ENCODE data around the gene TBCK. TPM values are rescaled to one million over a fixed set of nuclear protein-coding genes. Genes with fewer than 3 reads are reported as not detected.

TBCK gene
- total RNA-seq, 1 donor from 2014 or later: 28.2 TPM

GRCh38 chr4:106022454-106022853, 293.6 kb downstream of the TBCK start:
- Mint-ChIP-seq H3K4me3 (ENCODE audit: unreplicated experiment) (no peak overlapping the region), H3K27ac (ENCODE audit: unreplicated experiment) (no peak overlapping the region), H3K9me3 (ENCODE audit: low read depth) (no peaks in the 10 kb centered on the region), H3K4me1 (ENCODE audit: low read depth) (peaks cover 3% of the 10 kb centered on the region), H3K27me3 (ENCODE audit: low read depth) (peaks cover 2% of the 10 kb centered on the region), H3K36me3 (ENCODE audit: low read depth) (peaks cover 3% of the 10 kb centered on the region)
- no peak for TF ChIP-seq CTCF (IDR thresholded peaks at IDR 0.05)
- DNase-seq (ENCODE audit: low spot score): no peak

- Mint-ChIP-seq H3K27me3 (ENCODE audit: low read depth) (peaks cover 2% of the 10 kb centered on the region), H3K27ac (ENCODE audit: unreplicated experiment) (no peak overlapping the region), H3K4me1 (ENCODE audit: low read depth) (peaks cover 3% of the 10 kb centered on the region), H3K36me3 (ENCODE audit: low read depth) (peaks cover 3% of the 10 kb centered on the region), H3K9me3 (ENCODE audit: low read depth) (no peaks in the 10 kb centered on the region), H3K4me3 (ENCODE audit: unreplicated experiment) (no peak overlapping the region)
- no peak for DNase-seq (ENCODE audit: low spot score)
- no peak for TF ChIP-seq CTCF (IDR thresholded peaks at IDR 0.05)
These were observed 294.1 kb downstream of the TBCK start for GRCh38 chr4:106021737-106022410.

GRCh38 chr4:106019771-106020170, 296.2 kb downstream of the TBCK start:
- Mint-ChIP-seq H3K4me3 (ENCODE audit: unreplicated experiment) (no peak overlapping the region), H3K36me3 (ENCODE audit: low read depth) (peaks cover 8% of the 10 kb centered on the region), H3K9me3 (ENCODE audit: low read depth) (peaks cover 9% of the 10 kb centered on the region), H3K27me3 (ENCODE audit: low read depth) (no peaks in the 10 kb centered on the region), H3K4me1 (ENCODE audit: low read depth) (peaks cover 3% of the 10 kb centered on the region), H3K27ac (ENCODE audit: unreplicated experiment) (no peak overlapping the region)
- DNase-seq (ENCODE audit: low spot score): no peak
- no peak for TF ChIP-seq CTCF (IDR thresholded peaks at IDR 0.05)

GRCh38 chr4:106017975-106018374, 298.0 kb downstream of the TBCK start:
- Mint-ChIP-seq H3K9me3 (ENCODE audit: low read depth) (peaks cover 20% of the 10 kb centered on the region), H3K27me3 (ENCODE audit: low read depth) (no peaks in the 10 kb centered on the region), H3K27ac (ENCODE audit: unreplicated experiment) (no peak overlapping the region), H3K36me3 (ENCODE audit: low read depth) (peaks cover 12% of the 10 kb centered on the region), H3K4me1 (ENCODE audit: low read depth) (peaks cover 3% of the 10 kb centered on the region), H3K4me3 (ENCODE audit: unreplicated experiment) (no peak overlapping the region)
- TF ChIP-seq CTCF (IDR thresholded peaks at IDR 0.05): no peak
- no peak for DNase-seq (ENCODE audit: low spot score)

- Mint-ChIP-seq H3K27ac (ENCODE audit: unreplicated experiment) (no peak overlapping the region), H3K36me3 (ENCODE audit: low read depth) (peaks cover 22% of the 10 kb centered on the region)
These were observed 304.6 kb downstream of the TBCK start for GRCh38 chr4:106011387-106011786.

More at GRCh38 chr4:106011387-106011786, 304.6 kb downstream of the TBCK start:
- no peak for DNase-seq (ENCODE audit: low spot score)
- Mint-ChIP-seq H3K4me1 (ENCODE audit: low read depth) (no peaks in the 10 kb centered on the region), H3K4me3 (ENCODE audit: unreplicated experiment) (no peak overlapping the region), H3K27me3 (ENCODE audit: low read depth) (peaks cover 7% of the 10 kb centered on the region), H3K9me3 (ENCODE audit: low read depth) (peaks cover 52% of the 10 kb centered on the region)
- TF ChIP-seq CTCF (IDR thresholded peaks at IDR 0.05): no peak

Measured in chondrocyte (in vitro differentiated cells).